ENCODE data around the gene EHMT1. TPM values are rescaled to one million over a fixed set of nuclear protein-coding genes. Genes with fewer than 3 reads are reported as not detected.

Gene EHMT1
- total RNA-seq, 2 donors from 2014 or later: 24.1 to 34.6 TPM

DNA sequence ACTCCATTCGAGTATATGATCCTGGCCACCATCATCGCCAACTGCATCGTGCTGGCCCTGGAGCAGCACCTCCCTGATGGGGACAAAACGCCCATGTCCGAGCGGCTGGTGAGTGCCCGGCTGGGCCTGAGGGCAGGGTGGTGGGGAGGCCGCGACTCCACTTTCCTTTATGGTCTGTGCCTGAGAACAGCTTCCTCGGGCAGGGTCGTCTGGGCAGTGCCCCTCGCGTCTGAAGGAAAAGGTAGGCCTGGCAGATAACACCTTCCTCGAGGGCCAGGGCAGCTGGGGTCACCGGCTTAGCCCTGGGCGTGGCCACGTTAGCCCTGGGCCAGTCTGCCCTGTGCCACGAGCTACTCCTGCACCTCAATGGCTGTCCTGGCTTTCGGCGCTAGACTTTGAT, 260.2 kb downstream of the EHMT1 start:
- H3K36me3 ChIP-seq: no peaks in the 10 kb centered on the region
- H3K27ac ChIP-seq: no peak overlapping the region
- H3K4me1 ChIP-seq: peaks cover 0 to 7% of the 10 kb centered on the region in 2 donors
- no peak overlapping the region for H3K4me3 ChIP-seq
- H3K27me3 ChIP-seq: peaks cover 0 to 14% of the 10 kb centered on the region in 2 donors
- DNase-seq (ENCODE audit: low spot score): no peak
- H3K9me3 ChIP-seq: no peaks in the 10 kb centered on the region
- TF ChIP-seq, protein P1, sequence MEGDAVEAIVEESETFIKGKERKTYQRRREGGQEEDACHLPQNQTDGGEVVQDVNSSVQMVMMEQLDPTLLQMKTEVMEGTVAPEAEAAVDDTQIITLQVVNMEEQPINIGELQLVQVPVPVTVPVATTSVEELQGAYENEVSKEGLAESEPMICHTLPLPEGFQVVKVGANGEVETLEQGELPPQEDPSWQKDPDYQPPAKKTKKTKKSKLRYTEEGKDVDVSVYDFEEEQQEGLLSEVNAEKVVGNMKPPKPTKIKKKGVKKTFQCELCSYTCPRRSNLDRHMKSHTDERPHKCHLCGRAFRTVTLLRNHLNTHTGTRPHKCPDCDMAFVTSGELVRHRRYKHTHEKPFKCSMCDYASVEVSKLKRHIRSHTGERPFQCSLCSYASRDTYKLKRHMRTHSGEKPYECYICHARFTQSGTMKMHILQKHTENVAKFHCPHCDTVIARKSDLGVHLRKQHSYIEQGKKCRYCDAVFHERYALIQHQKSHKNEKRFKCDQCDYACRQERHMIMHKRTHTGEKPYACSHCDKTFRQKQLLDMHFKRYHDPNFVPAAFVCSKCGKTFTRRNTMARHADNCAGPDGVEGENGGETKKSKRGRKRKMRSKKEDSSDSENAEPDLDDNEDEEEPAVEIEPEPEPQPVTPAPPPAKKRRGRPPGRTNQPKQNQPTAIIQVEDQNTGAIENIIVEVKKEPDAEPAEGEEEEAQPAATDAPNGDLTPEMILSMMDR (IDR thresholded peaks at IDR 0.05): no peak

DNA sequence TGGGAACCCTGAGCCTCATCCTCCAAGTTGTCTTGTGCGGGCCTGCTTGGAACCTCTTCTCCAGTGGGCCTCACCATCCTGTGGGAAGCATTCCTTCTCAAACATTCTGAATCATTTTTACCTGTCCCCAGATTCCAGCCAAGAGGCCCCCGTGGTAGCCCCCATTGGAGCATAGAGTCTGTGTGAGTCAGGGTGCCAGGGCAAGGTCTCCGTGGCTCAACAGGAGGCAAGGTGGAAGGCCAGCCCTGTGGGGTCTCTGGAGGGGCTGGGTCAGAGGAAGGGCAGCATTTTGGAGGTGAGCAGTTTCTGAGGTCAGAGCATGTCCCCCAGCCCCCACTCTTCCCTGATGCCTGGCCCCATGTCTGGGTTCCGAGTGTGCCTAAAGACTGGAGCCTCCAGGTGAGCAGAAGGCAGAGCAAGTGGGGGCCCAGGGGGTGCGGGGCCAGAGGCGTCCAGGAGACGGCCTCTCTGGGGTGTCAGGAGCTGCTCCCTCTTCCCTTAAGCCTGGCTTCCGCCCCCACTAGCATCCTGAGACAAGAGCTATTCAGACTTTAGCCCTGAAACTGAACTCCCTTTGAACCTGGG, 260.9 kb downstream of the EHMT1 start:
- peaks cover 0 to 7% of the 10 kb centered on the region in 2 donors for H3K4me1 ChIP-seq
- H3K36me3 ChIP-seq: no peaks in the 10 kb centered on the region
- TF ChIP-seq, protein P1 (IDR thresholded peaks at IDR 0.05): no peak
- H3K4me3 ChIP-seq: no peak overlapping the region
- peaks cover 0 to 14% of the 10 kb centered on the region in 2 donors for H3K27me3 ChIP-seq
- no peaks in the 10 kb centered on the region for H3K9me3 ChIP-seq
- no peak overlapping the region for H3K27ac ChIP-seq
- no peak for DNase-seq (ENCODE audit: low spot score)

DNA sequence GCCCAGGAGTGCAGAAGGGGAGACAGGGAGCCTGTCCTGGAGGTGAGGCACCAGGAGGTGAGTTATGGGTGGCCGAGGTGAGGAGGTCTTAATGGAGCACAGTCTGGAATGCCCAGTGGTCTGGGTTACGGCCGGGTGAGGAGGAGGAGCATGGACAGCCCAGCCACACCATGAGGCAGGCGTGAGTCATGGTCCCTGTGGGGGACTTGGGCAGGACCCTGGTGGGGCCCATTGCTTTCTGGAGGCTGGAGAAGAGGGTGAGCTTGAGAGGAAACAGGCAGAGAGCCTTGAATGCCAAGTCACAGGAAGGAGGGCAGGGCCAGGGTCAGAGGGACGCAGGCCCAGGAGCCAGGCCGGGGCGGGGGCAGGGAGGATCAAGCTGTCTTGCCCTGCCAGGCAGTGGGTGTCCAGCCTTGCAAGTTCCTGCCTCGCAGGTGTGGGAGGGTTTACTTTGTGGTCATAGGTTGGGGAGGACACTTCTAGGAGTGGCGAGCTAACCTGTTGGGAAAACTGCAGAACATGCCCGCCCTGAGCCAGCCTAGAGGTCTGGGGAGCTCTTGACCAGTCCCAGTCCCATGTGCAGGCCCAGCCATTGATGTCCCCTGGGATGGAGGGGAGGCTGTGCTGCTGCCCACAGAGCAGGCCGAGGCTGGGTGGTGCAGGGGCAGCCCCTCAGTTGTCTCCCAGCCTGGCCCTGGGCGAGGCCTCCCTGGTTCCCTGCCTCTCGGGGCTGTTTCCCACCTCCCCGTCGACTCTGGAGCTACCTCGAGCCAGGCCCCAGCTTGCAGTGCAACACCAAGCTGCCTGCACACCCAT, 261.6 kb downstream of the EHMT1 start:
- no peaks in the 10 kb centered on the region for H3K9me3 ChIP-seq
- peaks cover 0 to 7% of the 10 kb centered on the region in 2 donors for H3K4me1 ChIP-seq
- H3K27ac ChIP-seq: no peak overlapping the region
- DNase-seq (ENCODE audit: low spot score): no peak
- H3K36me3 ChIP-seq: no peaks in the 10 kb centered on the region
- H3K27me3 ChIP-seq: peaks cover 0 to 14% of the 10 kb centered on the region in 2 donors
- TF ChIP-seq, protein P1 (IDR thresholded peaks at IDR 0.05): no peak
- no peak overlapping the region for H3K4me3 ChIP-seq

DNA sequence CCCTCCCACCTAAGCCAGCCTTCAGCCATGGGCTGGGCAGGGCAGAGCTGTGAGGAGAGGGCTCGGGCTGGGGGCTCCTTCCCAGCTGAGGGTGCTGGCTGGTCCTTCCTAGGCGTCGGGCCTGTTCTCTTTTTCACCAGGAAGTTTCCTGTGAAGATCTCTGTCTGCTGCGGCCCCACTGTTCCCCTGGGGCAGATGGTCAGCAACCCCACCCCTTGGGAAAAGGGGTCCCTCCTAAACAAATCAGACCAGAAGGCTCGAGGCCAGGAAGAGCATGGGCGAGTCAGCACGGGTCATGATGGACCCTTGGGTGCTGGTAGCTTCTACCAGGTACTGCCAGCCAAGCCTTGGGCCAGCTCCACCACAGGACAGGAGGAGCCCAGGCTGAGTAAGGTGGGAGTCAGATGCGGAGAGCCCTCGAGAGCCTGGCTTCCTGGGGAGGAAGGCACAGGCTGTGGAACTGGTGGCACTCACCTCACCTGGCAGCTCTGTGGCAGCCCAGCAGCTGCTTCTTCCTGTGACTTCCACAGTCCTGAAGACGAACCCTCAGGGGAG, 262.2 kb downstream of the EHMT1 start:
- TF ChIP-seq, protein P1 (IDR thresholded peaks at IDR 0.05): no peak
- no peaks in the 10 kb centered on the region for H3K9me3 ChIP-seq
- no peak overlapping the region for H3K27ac ChIP-seq
- no peak overlapping the region for H3K4me3 ChIP-seq
- DNase-seq (ENCODE audit: low spot score): no peak
- H3K27me3 ChIP-seq: peaks cover 0 to 14% of the 10 kb centered on the region in 2 donors
- peaks cover 0 to 7% of the 10 kb centered on the region in 2 donors for H3K4me1 ChIP-seq
- no peaks in the 10 kb centered on the region for H3K36me3 ChIP-seq

DNA sequence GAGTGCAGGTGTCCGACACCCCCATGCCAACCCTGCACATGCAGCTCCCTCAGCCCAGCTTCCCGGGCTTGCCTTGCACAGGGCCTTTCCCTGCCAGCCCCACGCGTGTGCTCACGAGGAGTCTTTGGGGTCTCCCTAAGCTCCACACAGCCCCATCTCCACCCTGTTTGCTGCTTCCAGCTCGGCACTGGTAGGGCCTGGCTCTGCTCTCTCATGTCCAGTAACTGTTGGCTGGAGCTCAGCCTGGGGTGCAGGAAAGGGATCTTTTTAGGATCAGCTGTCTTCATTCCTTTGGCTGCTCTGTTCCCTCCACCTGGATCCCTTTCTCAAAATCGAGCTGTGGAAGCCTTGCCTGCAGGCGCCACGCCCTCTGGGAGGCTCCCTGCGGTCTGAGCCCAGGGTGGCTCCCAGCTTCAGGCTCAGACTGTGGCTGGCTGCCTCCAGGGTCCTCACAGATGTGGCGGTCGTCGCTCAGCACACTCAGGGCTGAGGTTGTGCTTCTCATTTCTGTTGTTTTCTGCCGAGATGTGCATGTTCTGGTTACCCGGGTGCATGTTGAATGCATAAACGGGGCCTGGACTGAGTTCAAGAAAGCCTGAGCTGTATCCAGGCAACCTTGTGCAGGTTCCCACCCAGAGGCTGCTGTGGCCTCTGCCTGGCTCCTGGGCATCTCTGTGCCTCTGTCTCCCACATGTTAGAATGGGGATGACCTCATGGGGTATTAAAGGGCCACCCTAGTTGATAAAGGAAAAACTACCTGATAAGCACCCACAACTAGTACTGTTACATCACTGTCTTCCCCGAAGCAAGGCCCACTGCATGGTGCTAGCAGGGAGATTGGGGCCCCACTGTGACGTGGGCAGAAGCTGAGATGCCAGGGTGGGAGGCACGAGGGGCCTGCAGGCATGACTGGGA, 263.0 kb downstream of the EHMT1 start:
- no peaks in the 10 kb centered on the region for H3K36me3 ChIP-seq
- no peak overlapping the region for H3K27ac ChIP-seq
- peaks cover 0 to 7% of the 10 kb centered on the region in 2 donors for H3K4me1 ChIP-seq
- no peak overlapping the region for H3K4me3 ChIP-seq
- no peak for DNase-seq (ENCODE audit: low spot score)
- TF ChIP-seq, protein P1 (IDR thresholded peaks at IDR 0.05): no peak
- H3K27me3 ChIP-seq: peaks cover 0 to 12% of the 10 kb centered on the region in 2 donors
- no peaks in the 10 kb centered on the region for H3K9me3 ChIP-seq

Data from right atrium auricular region (tissue), 2 donors.